HPDE6-E6E7 (cell line): Measurements from ENCODE around the gene SMAGP.
"Not testable (repeated sequence)": the region's sequence is repeated elsewhere in the genome, so short reads cannot be mapped to it uniquely, and the experiment has no call there.

Source experiments
- DNase-seq: peaks from one replicate; pipeline ENCODE4 v3.0.0; 2011; ENCODE audit warnings: missing footprints; ENCODE audit errors: extremely low spot score

Gene SMAGP

DNA sequence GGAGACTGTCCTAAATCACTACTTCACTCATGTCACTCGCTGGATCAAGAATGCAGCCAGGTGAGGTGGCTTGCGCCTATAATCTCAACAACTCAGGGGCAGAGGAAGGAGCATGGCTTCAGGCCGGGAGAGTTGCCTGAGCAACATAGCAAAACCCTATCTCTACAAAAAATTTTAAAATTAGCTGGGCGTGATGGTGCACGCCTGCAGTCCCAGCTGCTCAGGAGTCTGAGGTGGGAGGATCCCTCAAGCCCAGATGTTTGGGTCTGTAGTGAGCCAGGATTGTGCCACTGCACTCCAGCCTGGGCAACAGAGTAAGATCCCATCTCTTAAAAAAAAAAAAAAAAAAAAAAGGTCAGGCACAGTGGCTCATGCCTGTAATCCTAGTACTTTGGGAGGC is 5.9 kb downstream of the SMAGP start:
- no peak for DNase-seq

DNA sequence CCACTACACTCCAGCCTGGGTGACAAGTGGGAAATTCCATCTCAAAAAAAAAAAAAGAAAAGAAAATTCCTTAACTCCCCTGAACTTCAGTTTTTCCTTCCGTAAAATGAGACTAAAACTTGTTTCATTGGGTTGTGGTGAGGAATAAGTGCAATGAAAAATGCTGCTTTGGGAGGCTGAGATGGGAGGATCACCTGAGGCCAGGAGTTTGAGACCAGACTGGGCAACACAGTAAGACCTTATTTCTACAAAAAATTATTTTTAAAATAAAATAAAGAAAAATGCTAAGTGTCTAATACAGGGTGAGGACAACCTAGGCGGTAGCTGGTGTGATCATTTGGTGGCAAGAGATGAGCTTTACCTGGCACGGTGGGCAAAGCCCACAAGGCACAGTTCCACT is 6.9 kb downstream of the SMAGP start:
- no peak for DNase-seq

DNA sequence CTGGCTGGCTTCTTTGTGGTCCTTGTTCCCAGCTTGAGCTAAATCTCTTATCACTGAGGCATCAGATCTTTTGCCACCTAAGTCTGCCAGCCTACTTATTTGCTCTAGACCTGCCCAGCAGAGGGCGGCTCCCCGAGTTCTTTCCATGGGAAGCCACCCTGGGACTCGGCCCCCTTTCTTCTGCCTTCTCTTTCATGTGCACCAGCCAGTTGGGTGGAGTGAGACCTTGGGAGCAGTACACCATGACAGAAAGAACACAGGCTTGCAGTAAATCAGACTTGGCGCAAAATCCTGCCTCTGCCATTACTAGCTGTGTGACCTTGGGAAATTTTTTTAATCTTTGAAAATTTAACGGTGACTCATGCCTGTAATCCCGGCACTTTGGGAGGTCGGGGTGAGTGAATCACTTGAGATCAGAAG is 7.4 kb downstream of the SMAGP start:
- DNase-seq = no peak

DNA sequence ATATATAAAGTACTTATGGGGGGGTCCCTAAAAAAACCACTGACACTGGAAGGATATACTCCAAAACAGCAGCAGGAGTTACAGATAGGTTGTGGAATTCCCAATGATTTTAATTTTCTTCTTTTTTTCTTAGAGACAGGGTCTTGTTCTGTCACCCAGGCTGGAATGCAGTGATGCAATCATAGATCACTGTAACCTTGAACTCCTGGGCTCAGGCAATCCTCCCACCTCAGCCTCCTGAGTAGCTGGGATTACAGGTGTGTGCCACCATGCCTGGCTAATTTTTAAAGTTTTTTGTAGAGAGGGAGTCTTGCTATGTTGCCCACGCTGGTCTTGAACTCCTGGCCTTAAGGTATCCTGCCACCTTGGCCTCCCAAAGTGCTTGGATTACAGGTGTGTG is 10.6 kb downstream of the SMAGP start:
- DNase-seq = not testable (repeated sequence)

DNA sequence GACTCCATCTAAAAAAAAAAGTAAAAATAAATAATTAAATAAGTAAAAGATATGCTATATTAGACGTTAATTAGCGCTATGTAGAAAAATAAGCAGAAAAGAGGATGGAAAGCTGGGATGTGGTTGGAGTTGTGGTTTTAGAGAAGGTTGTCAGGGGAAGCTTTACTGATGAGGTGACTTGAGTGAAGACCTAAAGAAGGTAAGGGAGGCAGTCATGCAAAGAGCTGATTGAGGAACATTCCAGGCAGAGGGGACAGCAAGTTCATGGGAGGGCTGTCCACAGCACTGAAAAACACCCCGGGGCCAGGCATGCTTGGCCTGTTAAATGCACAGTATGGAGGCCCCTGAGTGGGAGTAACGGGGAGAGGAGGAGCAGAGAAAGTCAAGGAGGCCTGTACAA is 15.7 kb downstream of the SMAGP start:
- DNase-seq = no peak

DNA sequence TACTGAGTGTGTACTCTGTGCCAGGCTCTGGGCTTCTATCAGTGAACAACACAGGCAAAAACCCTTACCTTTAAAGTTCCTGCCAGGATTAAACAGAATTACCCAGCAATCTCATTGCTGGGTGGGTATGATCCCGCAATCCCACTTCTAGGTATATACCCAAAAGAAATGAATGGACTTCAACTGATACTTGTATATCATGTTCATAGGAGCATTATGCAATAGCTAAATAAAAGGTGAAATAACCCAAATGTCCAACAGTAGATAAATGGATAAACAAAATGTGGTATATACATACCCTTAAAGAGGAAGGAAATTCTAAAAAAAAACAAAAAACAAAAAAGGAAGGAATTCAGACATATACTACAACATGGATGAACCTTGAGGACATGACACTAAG is 16.9 kb downstream of the SMAGP start:
- no peak for DNase-seq

DNA sequence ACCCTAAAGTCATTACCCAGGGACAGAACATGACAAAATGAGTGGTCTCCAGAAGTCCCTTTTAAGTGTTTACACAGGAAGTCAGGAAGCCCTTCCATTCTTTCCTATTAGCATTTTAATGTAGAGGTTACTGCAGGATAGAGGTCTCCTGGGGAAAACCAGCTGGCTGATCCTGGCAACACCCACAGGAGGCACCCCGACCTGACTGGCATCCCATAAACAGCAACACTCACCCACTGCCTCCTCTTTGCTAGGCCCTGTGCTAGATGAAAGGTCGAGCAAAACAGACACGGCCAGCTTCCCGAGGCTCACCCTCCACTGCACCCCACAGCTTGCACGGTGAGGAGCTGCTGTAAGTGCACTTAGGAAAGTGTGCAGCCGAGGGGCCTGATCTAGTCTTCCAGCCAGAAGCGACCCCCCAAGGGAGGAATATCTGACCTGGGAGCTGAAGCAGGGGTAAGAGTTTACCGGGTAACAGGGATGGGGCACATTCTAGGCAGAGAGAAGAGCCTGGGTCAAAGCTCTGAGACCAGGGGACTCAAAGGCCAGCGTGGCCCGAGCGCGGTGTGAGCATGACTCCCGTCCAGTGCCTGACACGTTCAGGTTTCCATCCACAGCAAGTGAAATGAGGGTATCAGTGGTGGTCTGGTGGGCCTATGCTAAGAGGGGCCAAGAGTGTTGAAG is 22.6 kb downstream of the SMAGP start:
- no peak for DNase-seq

DNA sequence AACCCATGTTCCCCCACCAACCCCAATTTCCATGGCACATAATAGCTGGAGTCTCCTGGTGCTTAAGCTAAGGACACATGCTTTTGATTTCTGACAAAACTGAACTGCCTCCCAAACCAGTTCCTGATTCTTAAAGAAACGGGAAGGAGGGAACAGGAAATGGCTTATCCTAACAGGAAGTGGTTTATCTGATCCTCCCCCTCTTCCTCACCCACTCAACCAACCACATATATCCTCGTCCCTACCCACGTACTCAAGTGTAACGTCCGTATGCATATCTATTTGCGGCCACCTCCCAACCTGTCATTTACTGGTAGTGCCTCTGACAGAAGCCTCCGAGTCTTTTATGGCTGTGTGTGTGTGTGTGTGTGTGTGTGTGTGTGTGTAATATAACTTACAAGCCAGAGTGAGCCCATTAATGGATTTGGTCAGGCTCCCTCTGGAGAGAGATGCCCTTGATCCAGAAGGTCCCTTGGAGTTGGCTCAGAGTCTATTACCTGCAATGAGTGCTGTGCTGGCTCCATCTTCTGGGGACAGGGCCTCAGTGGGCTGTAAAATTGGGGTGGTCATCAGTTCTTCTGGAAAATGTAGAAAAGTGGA is 23.9 kb downstream of the SMAGP start:
- DNase-seq = no peak

DNA sequence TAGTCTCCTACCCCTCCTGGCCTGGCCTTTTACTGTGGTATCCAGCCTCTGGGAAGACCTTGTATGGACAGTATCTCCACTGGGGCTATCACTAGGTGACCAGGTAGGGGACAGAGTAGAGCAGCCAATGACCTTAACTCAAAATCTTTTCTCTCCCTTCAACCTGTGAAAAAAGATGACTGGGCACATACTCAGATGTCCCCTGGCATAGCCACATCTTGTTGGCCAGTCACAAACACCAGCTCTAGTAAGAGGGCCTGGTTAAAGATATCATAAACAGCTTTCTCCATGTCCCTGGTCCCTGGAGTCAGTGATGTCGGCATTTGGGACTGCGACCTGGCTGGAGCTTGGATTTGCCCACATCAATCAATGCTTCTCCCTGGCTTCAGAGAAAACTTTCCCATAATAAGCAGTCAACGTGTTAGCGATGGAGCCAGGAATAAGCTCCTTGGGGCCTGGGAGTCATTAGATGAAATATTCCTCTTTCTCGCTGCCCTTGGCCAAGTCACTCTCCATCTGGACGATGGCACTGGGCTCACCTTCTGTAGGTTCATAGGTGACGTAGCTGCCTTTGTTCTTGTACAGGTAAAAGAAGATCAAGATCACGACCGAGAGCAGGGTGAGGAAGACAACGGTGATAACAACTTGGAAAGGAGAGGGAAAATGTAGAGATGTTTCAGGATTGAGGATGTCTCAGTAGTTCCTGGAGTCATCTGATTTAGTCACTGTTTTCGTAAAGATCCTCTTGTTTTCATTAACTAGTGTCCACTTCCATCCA is 24.6 kb downstream of the SMAGP start:
- no peak for DNase-seq

DNA sequence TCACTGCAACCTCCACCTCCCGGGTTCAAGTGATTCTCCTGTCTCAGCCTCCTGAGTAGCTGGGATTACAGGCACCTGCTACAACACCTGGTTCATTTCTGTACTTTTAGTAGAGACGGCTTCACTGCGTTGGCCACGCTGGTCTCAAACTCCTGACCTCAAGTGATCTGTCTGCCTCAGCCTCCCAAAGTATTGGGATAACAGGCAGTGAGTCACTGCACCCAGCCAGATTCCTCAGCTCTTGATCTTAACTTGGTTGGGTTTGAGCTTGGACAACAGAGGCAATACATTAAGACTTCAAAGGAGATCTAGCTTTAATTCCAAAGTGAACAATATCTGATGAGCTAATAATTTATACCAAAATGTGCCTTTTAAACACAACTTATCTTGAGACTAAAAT is 25.9 kb downstream of the SMAGP start:
- no peak for DNase-seq

DNA sequence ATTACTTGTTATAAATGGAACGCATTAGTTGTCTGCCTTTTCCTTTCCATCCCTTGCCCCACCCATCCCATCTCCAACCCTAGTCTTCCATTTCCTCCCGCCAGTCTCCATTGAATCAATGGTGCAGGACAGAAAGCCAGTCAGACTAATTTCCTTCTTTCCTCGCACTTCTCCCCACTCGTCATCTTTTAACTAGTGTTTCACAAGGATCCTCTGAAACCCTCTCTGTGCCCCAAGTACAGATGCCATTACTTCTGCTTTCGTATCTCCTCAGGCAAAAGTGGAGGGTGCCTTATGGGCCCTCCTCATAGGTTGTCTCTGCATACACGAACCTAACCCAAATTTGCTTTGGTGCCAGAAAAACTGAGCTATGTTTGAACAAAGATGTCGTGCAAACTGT is 27.3 kb downstream of the SMAGP start:
- no peak for DNase-seq

DNA sequence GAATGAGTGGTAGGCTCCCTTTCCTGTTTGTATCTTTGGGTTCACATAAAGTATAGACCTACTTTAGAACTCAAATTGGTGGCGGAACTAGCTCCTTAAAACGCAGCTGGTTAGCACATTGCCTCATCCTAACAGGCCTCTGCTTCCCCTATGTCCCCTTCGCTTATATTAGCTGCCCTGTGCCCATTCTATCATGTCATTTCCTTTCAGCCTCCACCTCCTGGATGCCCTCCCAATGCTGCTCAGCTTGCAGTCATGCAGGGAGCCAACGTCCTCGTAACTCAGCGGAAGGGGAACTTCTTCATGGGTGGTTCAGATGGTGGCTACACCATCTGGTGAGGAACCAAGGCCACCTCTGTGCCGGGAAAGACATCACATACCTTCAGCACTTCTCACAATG is 28.1 kb downstream of the SMAGP start:
- no peak for DNase-seq

DNA sequence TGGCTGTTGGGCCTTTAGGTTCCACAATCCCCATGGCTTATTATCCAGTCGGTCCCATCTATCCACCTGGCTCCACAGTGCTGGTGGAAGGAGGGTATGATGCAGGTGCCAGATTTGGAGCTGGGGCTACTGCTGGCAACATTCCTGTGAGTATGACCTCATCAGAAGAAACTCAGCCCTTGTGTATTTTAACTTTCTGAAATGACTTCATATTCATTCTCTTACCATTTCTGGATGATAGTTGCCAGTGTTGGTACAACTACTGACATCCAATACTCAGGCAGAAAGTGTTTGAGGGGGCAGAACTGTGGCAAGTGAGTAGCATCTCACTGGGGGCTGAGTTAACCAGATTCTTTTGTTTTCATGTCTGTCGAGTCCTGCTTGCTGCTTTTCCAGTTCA is 29.2 kb downstream of the SMAGP start:
- no peak for DNase-seq

DNA sequence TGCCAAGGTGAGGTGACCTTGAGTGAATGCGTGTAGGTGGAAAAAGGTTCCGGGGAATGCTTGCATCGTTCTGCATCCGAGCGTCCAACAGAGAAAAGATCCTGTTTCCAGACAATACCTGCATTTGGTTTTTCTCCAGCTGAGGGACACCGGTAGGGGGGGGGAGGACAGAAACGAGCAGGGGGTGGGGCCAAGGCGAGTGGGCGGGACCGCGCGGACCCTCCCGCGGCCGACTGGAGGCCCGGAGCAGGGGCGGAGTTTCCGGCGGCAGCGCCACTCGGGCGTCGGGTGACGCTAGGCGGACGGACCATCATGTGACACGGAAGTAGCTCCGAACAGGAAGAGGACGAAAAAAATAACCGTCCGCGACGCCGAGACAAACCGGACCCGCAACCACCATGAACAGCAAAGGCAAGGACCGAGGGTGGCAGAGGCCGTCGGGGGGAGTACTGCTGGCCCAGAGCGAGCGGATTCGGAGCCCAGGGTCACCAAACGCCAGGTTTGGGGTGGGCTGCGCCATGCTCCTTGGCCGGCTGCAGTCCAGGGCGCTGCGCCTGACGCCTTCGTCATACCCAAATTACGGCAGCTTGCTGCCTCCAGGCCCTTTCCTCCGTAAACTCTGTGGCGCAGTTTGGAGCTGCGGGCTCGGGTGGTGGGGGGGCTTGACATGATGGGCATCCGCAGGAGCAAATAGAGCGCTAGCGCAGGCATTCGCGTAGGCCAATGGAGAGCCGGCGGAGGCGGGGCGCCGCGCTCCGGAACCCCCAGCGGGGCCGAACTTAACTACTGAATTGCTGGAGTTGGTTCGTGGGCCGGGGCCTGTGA is 31.5 kb downstream of the SMAGP start, which contains the start of gene DAZAP2:
DAZAP2 (plus strand) TSS at position 317 of the 825 bp plus-strand sequence; CDS start at position 399, 82 bp downstream.
- peak; percentile 93 for DNase-seq

DNA sequence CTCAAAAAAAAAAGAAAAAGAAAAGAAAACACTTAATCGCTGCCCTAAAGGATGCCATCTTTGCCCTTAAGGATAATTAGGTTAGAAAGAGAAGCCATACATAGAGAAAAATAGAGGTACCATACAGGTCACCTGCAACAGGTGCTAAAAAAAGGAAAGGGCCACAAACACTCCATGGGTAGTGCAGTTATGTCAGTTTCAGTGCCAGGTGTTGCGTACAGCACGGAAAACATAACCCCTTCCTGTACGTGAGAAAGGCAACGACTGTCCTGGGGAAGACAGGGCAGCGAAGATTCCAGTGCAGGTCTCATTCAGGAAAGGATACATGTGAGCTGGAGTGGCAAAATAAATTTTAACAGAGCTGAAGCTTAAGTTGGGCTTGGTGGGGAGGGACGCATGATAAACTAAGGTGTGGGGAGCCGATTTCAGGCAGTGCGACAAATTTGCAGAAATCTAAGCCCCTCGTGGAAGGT is 32.1 kb downstream of the SMAGP start:
- no peak for DNase-seq

DNA sequence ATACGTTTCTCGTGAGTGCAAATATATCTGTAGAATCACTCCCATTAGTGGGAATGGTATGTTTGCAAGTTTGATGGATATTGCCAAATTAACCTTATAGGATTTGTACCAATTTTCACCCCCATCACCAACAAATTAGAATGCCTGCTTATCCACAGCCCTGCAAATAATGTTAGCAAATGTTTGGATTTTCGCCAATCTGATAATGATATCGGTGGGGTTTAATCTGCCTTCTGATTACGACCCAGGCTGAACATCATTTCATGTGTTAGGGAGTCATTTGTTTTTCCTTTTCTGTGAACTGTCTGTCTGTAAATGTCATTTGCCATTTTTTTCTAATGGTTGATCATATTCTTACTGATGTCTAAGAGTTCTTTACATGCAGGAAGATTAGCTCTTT is 35.7 kb downstream of the SMAGP start:
- no peak for DNase-seq

DNA sequence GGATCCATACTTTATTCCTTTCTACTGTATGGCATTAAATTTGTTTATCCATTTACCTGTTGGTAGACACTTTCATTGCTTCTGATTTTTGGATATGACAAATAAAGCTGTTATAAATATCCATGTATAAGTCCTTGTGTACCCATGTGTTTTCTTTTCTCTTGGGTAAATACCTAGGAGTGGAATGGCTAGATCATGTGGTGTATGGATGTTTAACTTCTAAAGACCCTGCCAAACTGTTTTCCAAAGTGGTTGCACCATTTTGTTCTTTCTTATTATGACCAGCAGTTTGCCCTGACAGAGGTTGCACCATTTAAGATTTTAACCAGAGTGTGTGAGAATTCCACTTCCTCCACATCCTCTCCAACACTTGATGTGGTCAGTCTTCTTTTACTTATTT is 37.6 kb downstream of the SMAGP start:
- no peak for DNase-seq

DNA sequence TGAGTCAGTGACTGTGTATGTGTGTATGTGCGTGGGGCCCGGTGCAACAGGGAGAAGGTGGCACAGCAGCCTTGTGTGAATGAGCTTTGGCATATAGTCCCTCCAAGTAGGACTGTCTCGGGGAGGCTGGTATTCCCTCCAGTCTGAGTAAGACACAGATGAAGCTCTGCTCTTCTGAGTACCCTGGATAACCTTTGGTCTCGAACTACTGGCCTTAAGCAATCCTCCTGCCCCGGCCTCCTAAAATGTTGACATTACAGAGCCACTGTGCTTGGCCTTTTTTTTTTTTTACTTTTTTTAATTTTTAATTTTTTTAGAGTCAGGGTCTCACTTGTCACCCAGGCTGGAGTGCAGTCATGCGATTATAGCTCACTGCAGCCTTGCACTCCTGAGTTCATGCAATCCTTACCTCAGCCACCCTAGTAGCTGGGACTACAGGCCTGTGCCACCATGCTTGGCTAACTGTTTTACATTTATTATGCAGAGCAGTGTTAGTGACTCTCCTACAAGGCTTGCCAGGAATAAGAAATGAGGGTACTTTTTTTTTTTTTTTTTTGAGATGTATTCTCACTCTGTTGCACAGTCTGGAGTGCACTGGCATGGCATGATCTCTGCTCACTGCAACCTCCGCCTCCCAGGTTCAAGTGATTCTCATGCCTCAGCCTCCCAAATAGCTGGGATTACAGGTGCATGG is 41.0 kb downstream of the SMAGP start:
- DNase-seq = no peak

DNA sequence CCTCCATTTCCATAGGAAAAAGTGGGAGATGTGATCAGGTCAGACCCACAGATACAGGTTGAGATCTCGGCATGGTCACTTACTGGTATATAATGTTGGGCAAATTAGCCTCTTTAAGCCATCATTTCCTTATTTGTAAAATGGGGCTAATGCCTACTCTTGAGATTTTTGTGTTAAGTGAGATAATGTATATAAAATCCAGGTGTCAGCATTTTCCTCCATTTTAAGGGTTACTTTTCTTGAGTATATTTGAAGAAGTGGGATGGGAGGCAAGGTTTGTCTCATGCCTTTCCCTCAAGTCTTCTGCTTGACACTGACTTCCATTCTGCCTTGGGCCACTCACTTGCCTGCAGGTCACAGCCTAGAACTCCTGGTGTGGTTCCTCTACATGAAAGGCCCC is 42.3 kb downstream of the SMAGP start:
- no peak for DNase-seq

DNA sequence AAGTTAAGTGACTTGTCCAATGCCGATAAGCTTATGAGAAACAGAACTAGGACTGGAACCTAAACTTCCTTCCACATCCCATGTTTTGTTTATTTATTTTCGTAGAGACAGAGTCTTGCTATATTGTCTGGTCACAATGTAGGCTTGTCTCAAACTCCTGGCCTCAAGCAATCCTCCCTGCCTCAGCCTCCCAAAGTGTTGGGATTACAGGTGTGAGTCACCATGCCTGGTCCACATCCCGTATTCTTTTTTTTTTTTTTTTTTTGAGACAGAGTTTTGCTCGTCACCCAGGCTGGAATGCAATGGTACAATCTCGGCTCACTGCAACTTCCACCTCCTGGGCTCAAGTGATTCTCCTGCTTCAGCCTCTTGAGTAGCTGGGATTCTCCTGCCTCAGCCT is 43.1 kb downstream of the SMAGP start:
- not testable (repeated sequence) for DNase-seq

DNA sequence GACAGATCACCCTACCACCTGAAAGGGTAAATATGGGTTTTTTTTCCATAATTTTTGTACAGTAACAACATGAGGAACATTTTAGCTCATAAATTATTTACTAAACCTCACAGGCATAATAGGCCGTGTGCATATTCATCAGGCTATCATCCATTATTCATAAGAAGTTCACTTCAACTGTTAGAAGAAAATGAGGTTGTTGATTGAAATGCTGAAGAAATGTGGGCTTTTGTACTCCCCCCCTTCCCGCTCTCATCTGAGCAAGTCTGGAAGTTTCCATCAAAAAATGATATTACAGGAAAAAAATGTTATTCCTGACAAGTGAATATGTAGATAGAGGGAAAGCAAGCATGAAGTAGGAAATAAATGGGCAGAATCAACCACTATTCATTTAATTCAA is 44.4 kb downstream of the SMAGP start:
- DNase-seq = no peak
